Fibroblast of villous mesenchyme (primary cell): ENCODE data around the gene SPATS2. TPM values are rescaled to one million over a fixed set of nuclear protein-coding genes. Genes with fewer than 3 reads are reported as not detected.
"Not testable (repeated sequence)": the region's sequence is repeated elsewhere in the genome, so short reads cannot be mapped to it uniquely, and the experiment has no call there.

Experiments
- DNase-seq: peaks from one replicate; pipeline ENCODE4 v3.0.0-alpha.2; 2010; ENCODE audit warnings: low read depth
- H3K4me3 ChIP-seq: 2 replicates; pipeline ENCODE4 v1.5.1; 2011; ENCODE audit warnings: low read depth, mild to moderate bottlenecking, low read length
- total RNA-seq: library from RNA; depleted of rRNA; stranded (reverse); fragments of >200 nt; gene quantifications from 2 replicates; pipeline ENCODE4 v1.2.3, GENCODE V29; 2012
- TF ChIP-seq, protein P1 (sequence below): IDR thresholded peaks from 2 replicates; pipeline ENCODE4 v1.5.1; 2012; ENCODE audit warnings: low read depth, mild to moderate bottlenecking, low read length; ENCODE audit not compliant: insufficient read depth

The SPATS2 gene
- total RNA-seq, 1 donor = 32.4 TPM

DNA sequence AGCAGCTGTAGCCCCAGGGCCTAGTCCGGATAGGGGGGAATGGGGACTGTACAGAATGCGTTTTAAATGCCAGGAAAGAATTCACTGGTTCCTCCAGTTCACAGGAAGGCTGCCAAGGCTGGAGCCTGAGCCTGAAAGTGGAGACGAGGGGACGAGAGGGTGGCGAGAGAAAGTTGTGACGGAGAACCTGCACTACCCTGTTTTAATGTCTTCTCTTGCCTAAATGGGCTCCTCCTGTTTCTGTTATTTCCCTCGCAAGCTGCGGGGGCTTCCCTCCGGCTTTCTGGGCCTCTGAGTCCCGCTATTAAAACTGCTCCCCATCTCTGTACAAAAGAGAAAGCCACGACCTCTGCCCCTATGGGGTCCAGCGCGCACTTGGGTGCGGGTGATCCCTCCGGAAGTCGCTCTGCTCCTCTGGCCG, 34.8 kb upstream of the SPATS2 start:
- no peak for DNase-seq
- H3K4me3 ChIP-seq = no peak overlapping the region
- TF ChIP-seq, protein P1, sequence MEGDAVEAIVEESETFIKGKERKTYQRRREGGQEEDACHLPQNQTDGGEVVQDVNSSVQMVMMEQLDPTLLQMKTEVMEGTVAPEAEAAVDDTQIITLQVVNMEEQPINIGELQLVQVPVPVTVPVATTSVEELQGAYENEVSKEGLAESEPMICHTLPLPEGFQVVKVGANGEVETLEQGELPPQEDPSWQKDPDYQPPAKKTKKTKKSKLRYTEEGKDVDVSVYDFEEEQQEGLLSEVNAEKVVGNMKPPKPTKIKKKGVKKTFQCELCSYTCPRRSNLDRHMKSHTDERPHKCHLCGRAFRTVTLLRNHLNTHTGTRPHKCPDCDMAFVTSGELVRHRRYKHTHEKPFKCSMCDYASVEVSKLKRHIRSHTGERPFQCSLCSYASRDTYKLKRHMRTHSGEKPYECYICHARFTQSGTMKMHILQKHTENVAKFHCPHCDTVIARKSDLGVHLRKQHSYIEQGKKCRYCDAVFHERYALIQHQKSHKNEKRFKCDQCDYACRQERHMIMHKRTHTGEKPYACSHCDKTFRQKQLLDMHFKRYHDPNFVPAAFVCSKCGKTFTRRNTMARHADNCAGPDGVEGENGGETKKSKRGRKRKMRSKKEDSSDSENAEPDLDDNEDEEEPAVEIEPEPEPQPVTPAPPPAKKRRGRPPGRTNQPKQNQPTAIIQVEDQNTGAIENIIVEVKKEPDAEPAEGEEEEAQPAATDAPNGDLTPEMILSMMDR = no peak

DNA sequence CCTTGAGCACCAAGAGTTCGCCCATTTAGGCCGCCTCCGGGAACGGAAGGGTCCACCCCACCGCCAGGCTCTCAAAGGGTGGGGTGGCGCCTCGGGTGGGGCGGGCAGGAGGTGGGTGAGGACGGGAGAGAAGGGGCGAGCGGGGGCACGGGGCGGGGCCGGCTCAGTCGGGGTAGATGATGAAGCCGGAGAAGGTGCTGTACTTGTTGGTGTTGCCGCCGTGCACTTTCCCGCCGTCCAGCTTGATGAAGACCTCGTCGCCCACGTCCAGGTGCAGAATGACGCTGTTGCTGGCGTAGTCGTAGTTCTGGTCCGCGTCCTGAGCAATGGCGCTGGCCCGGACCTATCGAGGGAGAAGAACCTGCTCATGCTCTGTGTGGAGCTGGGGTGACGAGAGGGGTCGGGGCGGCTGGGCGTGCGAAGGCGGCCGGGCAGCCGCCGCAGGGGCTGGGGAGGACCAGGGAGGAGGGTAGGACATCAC, 34.3 kb upstream of the SPATS2 start:
- H3K4me3 ChIP-seq = no peak overlapping the region
- TF ChIP-seq, protein P1 = no peak
- no peak for DNase-seq

DNA sequence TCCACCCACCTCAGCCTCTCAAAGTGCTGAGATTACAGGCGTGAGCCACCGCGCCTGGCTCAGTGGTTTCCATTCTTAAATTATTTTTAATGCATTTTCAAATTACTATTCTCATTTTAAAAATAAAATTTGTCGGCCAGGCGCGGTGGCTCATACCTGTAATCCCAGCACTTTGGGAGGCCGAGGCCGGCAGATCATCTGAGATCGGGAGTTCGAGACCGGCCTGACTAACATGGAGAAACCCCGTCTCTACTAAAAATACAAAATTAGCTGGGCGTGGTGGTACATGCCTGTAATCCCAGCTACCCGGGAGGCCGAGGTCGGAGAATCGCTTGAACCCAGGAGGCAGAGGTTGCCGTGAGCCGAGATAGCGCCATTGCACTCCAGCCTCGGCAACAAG, 33.5 kb upstream of the SPATS2 start:
- not testable (repeated sequence) for DNase-seq, H3K4me3 ChIP-seq

DNA sequence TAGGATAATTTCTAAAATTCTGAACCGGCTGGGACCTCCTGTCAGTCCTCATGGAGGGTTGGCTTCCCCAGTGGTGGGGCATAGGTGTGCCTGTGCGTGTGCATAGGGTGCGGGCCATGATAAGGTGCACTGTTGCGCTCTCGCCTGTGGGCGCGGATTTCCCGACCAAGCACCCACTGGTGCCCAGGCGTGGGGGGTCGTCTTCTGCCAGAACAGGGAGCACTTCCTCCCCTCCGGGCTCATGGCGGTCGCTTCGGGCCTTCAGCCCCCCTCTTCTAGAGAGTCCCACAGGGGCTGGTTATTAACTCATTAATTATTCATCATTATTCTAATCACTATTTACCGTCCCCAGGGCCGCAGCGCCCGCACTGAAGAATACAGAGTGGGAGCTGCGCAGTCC, 33.0 kb upstream of the SPATS2 start:
- no peak overlapping the region for H3K4me3 ChIP-seq
- TF ChIP-seq, protein P1 = no peak
- no peak for DNase-seq

DNA sequence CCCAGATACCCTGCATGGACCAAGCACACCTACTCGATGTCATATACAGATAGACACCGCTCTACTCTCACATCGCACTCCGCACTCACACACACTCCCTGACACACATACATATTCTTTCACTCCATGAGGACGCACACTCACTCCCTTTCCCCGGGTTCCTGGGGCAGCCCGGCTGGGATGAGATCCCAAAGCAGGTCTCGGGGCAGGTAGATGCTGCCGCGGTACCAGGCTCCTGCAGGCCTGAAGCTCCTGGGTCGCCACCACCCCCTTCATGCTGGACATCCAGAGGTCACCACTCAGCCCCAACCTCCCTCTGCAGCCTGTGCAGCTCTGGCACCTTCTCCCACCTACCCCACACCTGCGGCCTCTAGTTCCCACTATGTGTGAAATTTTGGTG, 32.6 kb upstream of the SPATS2 start:
- TF ChIP-seq, protein P1 = no peak
- no peak for DNase-seq

DNA sequence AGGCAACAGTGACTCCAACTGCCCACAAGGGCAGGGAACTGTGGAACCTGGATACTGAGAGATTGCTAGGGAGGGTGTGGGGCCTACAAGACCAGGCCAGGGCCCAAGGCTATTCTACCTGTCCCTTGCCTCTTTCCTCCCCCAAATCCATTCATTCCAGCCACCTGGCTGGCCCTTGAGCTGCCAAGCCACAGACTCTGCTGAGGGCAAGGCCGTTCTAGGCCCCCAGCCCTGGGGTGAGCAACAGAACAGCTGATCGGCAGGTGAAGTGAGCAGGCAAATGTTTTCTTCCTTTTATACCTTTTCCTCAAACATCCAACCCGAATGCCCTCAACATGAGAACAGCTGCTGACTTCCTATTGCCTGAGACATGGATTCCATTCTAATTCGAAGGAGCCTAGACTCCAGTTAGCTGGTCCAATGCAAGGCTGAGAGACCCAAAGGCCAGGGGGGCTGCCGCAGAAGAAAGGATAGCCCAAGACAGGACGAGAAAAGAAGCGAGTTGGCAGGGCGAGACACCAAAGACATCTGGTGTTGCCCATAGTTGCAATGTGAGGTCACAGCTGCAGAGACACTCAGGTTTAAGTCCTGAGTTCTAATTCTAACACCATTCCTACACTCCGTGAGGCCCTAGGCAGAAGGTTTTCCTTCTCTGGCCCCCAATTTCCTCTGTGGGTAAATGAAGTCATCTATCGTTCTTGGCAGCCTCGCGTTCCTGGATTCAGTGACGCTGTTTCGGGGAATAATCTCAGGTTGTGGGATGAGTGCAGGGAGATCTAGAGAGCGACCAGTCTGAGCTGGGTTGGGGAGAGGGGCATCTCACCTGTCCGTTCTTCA, 31.9 kb upstream of the SPATS2 start:
- H3K4me3 ChIP-seq = no peak overlapping the region
- TF ChIP-seq, protein P1 = no peak
- no peak for DNase-seq

More for the DNA sequence above, 32.6 kb upstream of the SPATS2 start:
- no peak overlapping the region for H3K4me3 ChIP-seq

DNA sequence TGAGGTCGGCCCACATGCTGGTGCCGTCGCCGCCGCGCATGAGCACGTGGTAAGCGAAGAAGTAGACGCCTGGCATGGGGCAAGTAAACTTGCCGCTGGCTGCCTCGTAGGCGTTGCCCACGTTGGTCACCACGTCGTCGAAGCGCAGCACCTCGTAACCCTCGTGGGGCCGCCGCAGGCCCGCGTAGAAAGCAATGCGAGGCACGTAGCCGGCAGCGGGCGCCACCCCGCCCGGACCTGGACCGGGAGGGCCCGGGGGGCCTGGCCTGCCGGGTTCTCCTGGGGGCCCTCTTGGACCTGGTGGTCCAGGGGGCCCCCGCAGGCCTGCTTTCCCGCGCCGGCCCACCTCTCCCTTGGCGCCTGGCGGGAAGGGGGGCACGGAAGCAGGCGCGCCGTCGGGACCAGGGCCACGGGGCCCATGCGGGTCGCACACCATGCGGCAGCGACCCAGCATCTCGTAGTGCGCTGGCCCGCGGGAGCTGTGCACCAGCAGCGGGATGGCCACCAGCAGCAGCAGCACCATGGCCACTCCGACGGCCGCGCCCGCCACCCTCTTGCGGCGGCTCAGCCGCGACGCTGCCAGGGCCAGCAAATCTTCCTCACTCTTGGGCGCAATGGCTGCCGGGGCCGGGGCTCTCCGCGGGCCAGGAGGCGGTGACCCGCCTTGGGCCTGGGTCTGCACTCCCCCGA, 31.2 kb upstream of the SPATS2 start:
- no peak overlapping the region for H3K4me3 ChIP-seq
- TF ChIP-seq, protein P1 = no peak
- DNase-seq = no peak
